ENCODE measurements around the gene MLC1.

MLC1 gene

GRCh38 chr22:50014053-50014501 lies 71.1 kb downstream of the MLC1 start:
- FAIRE-seq = no peak

GRCh38 chr22:50012211-50013181 lies 72.7 kb downstream of the MLC1 start, which contains the start of gene IL17REL:
TSS of gene IL17REL (minus strand) at chr22:50012765. CDS start at chr22:50012646, 119 bp downstream.
- FAIRE-seq = no peak

GRCh38 chr22:50011447-50012210 lies 73.6 kb downstream of the MLC1 start:
- no peak for FAIRE-seq

GRCh38 chr22:50010676-50011446 lies 74.4 kb downstream of the MLC1 start:
- no peak for FAIRE-seq

DNA sequence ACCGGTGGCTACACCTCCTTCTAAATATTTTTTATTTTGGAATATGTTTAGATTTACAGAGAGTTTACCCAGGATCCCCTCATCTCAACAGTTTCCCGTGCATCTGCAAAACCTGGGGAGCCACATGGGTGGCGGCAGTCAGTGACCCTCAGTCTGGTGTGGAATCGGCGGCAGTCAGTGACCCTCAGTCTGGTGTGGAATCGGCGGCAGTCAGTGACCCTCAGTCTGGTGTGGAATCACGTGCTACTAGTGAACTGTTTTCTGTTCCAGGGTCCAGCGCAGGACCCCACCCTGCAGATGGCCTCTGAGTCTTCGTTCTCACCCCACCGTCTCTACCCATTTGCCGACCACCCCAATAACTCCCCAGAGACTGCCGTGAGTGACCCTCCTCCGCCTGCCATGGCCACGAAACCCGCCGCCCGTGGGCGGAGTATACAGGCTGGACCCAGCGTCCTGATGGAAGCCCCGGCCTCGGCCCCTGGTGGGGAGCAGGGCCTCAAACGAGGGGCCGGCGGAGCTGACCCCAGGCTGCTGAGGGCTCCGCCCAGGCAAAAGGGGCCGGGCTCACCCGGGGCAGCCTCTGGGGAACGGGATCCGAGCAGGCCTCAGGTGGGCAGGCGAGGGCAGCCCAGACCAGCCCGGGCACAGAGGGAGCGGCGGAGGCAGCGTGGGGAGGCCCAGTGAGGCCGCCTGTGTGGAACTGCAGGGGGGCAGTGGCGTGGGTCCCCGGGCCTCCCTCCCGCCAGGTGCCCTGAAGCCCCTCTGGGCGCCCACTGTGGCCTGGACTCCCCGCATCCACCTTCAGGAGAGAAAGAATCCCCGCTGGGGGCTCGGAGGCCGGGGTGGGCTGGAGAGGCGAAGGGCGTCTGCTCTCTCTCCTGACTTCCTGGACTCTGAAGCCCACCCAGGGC lies 75.2 kb downstream of the MLC1 start:
- no peak for FAIRE-seq
